Astrocyte of the hippocampus (primary cell): ENCODE results near the gene FAM193A.
A peak's percentile ranks its signal among the peaks of the same experiment; 100 is the strongest.
"Not testable (repeated sequence)": the region's sequence is repeated elsewhere in the genome, so short reads cannot be mapped to it uniquely, and the experiment has no call there.

Source experiments
- DNase-seq: peaks from one replicate; pipeline ENCODE4 v3.0.0; 2011; ENCODE audit warnings: low read depth, low spot score

FAM193A gene

GRCh38 chr4:2650276-2650675 lies 113.8 kb downstream of the FAM193A start:
- no peak for DNase-seq

- no peak for DNase-seq
Measured at GRCh38 chr4:2651546-2651945, 115.1 kb downstream of the FAM193A start.

- DNase-seq: no peak
Measured at GRCh38 chr4:2651998-2652397, 115.6 kb downstream of the FAM193A start.

- DNase-seq: no peak
Measured at GRCh38 chr4:2652415-2653160, 116.1 kb downstream of the FAM193A start.

- no peak for DNase-seq
Measured at GRCh38 chr4:2660596-2661211, 124.3 kb downstream of the FAM193A start.

GRCh38 chr4:2662598-2662997 lies 126.2 kb downstream of the FAM193A start:
- peak; percentile 53 for DNase-seq

GRCh38 chr4:2663275-2663674 lies 126.8 kb downstream of the FAM193A start:
- no peak for DNase-seq

GRCh38 chr4:2666722-2667247 lies 130.3 kb downstream of the FAM193A start:
- no peak for DNase-seq

GRCh38 chr4:2667428-2667827 lies 131.0 kb downstream of the FAM193A start:
- DNase-seq: no peak

GRCh38 chr4:2671267-2671895 lies 134.9 kb downstream of the FAM193A start:
- DNase-seq: peak; percentile 45

- DNase-seq: no peak
Measured at GRCh38 chr4:2672082-2672481, 135.6 kb downstream of the FAM193A start.

GRCh38 chr4:2672700-2673099 lies 136.3 kb downstream of the FAM193A start:
- no peak for DNase-seq

GRCh38 chr4:2673157-2673556 lies 136.7 kb downstream of the FAM193A start:
- DNase-seq: no peak

GRCh38 chr4:2679762-2680161 lies 143.3 kb downstream of the FAM193A start:
- DNase-seq: not testable (repeated sequence)

GRCh38 chr4:2684486-2684885 lies 148.0 kb downstream of the FAM193A start:
- no peak for DNase-seq

- DNase-seq: no peak
Measured at GRCh38 chr4:2685541-2685940, 149.1 kb downstream of the FAM193A start.

- no peak for DNase-seq
Measured at GRCh38 chr4:2686379-2687265, 150.2 kb downstream of the FAM193A start.

- no peak for DNase-seq
Measured at GRCh38 chr4:2688281-2688680, 151.8 kb downstream of the FAM193A start.

GRCh38 chr4:2688697-2689096 lies 152.2 kb downstream of the FAM193A start:
- no peak for DNase-seq

- DNase-seq: no peak
Measured at GRCh38 chr4:2689114-2689513, 152.7 kb downstream of the FAM193A start.

- DNase-seq: peak; percentile 23
Measured at GRCh38 chr4:2689825-2690700, 153.6 kb downstream of the FAM193A start.
